HepG2 (cell line): Measurements from ENCODE around the gene BAIAP2L1. TPM values are rescaled to one million over a fixed set of nuclear protein-coding genes. Genes with fewer than 3 reads are reported as not detected.

ENCODE experiments used
- ARID5B ChIP-seq: IDR thresholded peaks from 2 replicates; pipeline ENCODE4 v1.4.0; 2020; ENCODE audit warnings: mild to moderate bottlenecking, missing genetic modification reagents
- ASH2L ChIP-seq: fragments of 300-600, 200-600 bp; sonication (generic); IDR thresholded peaks from 2 replicates; pipeline ENCODE4 v1.7.0; 2017; ENCODE audit warnings: low read depth, mild to moderate bottlenecking, moderate library complexity, mixed read lengths, low read length; ENCODE audit not compliant: insufficient read length
- HNRNPH1 ChIP-seq: fragments of 200-400 bp; formaldehyde crosslinking; optimal IDR thresholded peaks from 2 replicates; pipeline ENCODE3; 2017; ENCODE audit warnings: mild to moderate bottlenecking, low read depth, low read length
- KDM6A ChIP-seq: IDR thresholded peaks from 2 replicates; pipeline ENCODE4 v1.6.1; 2016; ENCODE audit warnings: low read depth
- KLF16 ChIP-seq, 2 experiments: sonication (generic) in 1 of 2; formaldehyde crosslinking in 1 of 2; IDR thresholded peaks; 2 replicates each; pipeline versions ENCODE4 v1.6.1 to v1.8.0; 2016 to 2023; ENCODE audit warnings: missing genetic modification reagents in 2 of 2, missing compliant biosample characterization in 1 of 2
- MEIS2 ChIP-seq: sonication (generic); formaldehyde crosslinking; IDR thresholded peaks from 2 replicates; pipeline ENCODE4 v1.9.0; 2021; ENCODE audit warnings: mild to moderate bottlenecking, missing genetic modification reagents
- NCOA2 ChIP-seq: sonication (generic); formaldehyde crosslinking; IDR thresholded peaks from 2 replicates; pipeline ENCODE4 v1.8.0; 2022; ENCODE audit warnings: inconsistent platforms
- PHF20 ChIP-seq: sonication (generic); formaldehyde crosslinking; IDR thresholded peaks from 2 replicates; pipeline ENCODE4 v1.5.0; 2020; ENCODE audit warnings: mild to moderate bottlenecking, missing genetic modification reagents
- POLR2G ChIP-seq: fragments of 200-400 bp; formaldehyde crosslinking; IDR thresholded peaks from 2 replicates; pipeline ENCODE4 v1.6.1; 2018; ENCODE audit warnings: mild to moderate bottlenecking, low read depth, low read length, moderate library complexity
- REL ChIP-seq: sonication (generic); formaldehyde crosslinking; conservative IDR thresholded peaks from 2 replicates; pipeline ENCODE4 v1.8.0; 2022; ENCODE audit warnings: mild to moderate bottlenecking, missing genetic modification reagents, moderate library complexity
- RFX5 ChIP-seq: IDR thresholded peaks from 2 replicates; pipeline ENCODE4 v1.6.1; 2011; ENCODE audit warnings: low read depth, low read length, improper control_type of control experiment
- RXRB ChIP-seq: IDR thresholded peaks from 2 replicates; pipeline ENCODE4 v1.6.1; 2016; ENCODE audit warnings: borderline replicate concordance, missing genetic modification reagents, missing compliant biosample characterization
- SKI ChIP-seq: fragments of 450-650 bp; IDR thresholded peaks from one replicate; pipeline ENCODE4 v1.6.1; 2018; ENCODE audit warnings: mild to moderate bottlenecking; ENCODE audit not compliant: partially characterized antibody
- STAT5B ChIP-seq: sonication (generic); formaldehyde crosslinking; IDR thresholded peaks from 2 replicates; pipeline ENCODE4 v1.4.0; 2020; ENCODE audit warnings: missing genetic modification reagents
- TAF1 ChIP-seq: sonication (generic); formaldehyde crosslinking; IDR thresholded peaks from 2 replicates; pipeline ENCODE4 v1.4.0; 2020; ENCODE audit warnings: missing genetic modification reagents
- TIGD3 ChIP-seq: sonication (generic); formaldehyde crosslinking; IDR thresholded peaks from 2 replicates; pipeline ENCODE4 v1.5.1; 2020; ENCODE audit warnings: mild to moderate bottlenecking, missing genetic modification reagents, borderline replicate concordance
- ZFP41 ChIP-seq: sonication (generic); formaldehyde crosslinking; IDR thresholded peaks from 2 replicates; pipeline ENCODE4 v1.4.0; 2020; ENCODE audit warnings: mild to moderate bottlenecking, missing genetic modification reagents, borderline replicate concordance
- ZNF138 ChIP-seq: sonication (generic); formaldehyde crosslinking; IDR thresholded peaks from 2 replicates; pipeline ENCODE4 v1.5.0; 2020; ENCODE audit warnings: mild to moderate bottlenecking, low read depth, missing genetic modification reagents
- ZNF263 ChIP-seq: sonication (generic); formaldehyde crosslinking; IDR thresholded peaks from 2 replicates; pipeline ENCODE4 v1.4.0; 2020; ENCODE audit warnings: missing genetic modification reagents
- ZNF44 ChIP-seq: sonication (generic); formaldehyde crosslinking; IDR thresholded peaks from 2 replicates; pipeline ENCODE4 v1.5.1; 2020; ENCODE audit warnings: mild to moderate bottlenecking, missing genetic modification reagents
- ZNF549 ChIP-seq: sonication (generic); formaldehyde crosslinking; IDR thresholded peaks from 2 replicates; pipeline ENCODE4 v1.5.0; 2020; ENCODE audit warnings: missing genetic modification reagents
- ZNF629 ChIP-seq: sonication (generic); formaldehyde crosslinking; conservative IDR thresholded peaks from 2 replicates; pipeline ENCODE4 v1.5.0; 2020; ENCODE audit warnings: missing genetic modification reagents
- ZNF691 ChIP-seq: sonication (generic); formaldehyde crosslinking; IDR thresholded peaks from 2 replicates; pipeline ENCODE4 v1.4.0; 2020; ENCODE audit warnings: missing genetic modification reagents, low read depth, mild to moderate bottlenecking, borderline replicate concordance
- polyA plus RNA-seq, 8 experiments: library from polyadenylated mRNA; depleted of rRNA in 3 of 8; stranded (reverse) in 7 of 8; unstranded in 1 of 8; fragments of >200 nt; fragmentation: Illumina TruSeq in 4 of 8; extraction: Trizol in 4 of 8; gene quantifications; 2 replicates each; pipeline versions ENCODE4 v1.2.1 to v1.2.3, GENCODE V29; 2011 to 2016; ENCODE audit warnings: low read depth in 4 of 8, missing spikeins in 1 of 8, mixed read lengths in 1 of 8; ENCODE audit not compliant: insufficient read depth in 1 of 8
- total RNA-seq, 5 experiments: library from RNA; depleted of rRNA; stranded (reverse); fragments of >200 nt; fragmentation: Illumina TruSeq; extraction: Trizol; gene quantifications; 2 replicates each; pipeline ENCODE4 v1.2.3, GENCODE V29; 2016; ENCODE audit warnings: low read depth in 1 of 5
- TF ChIP-seq, protein P1 (sequence below): sonication (generic); formaldehyde crosslinking; IDR thresholded peaks from 2 replicates; pipeline ENCODE4 v1.8.1; 2023; ENCODE audit warnings: mild to moderate bottlenecking, inconsistent platforms, moderate library complexity, missing genetic modification reagents, borderline replicate concordance

The BAIAP2L1 gene
- total and polyA plus RNA-seq, 2 of the 13 experiments (the other 11 are each of a cell fraction or from before 2014, with no cell fraction given), result 13.0 to 21.5 TPM

DNA sequence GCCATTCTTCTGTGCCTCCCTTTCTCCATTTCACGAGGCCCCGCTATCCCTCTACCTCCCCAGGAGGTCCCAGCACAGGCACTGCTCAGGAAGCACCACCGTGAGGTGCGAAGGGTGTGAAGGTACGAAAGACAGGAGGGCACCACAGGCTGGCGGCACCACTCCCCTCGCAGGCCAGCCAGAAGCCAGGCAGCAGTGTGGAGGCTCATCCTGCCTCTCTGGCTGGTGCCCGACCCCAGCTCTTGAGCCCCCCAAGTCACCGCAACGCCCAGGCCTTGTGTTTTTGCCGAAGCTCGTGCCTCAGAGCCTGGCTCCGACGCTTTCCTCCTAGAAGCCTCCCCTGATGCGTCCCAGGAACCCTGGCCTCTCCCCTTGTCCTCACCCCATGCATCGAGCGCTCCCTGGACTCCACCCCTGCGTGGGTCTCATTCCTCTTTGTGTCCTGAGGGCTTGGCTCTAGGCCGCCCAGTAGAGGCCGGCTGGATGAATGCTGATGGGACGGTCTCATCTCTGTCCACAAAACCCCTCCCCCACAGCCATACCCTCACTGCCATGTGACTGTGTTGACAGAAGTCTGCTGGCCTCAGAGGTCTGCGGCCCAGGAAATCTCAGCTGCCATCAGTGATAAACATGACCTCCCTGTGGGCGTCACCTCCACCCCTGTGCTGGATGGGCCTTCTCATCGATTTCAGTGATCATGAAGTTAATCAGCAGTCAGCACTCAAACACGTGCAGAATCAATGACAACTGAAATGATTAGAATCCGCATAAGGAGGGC is 100.1 kb downstream of the BAIAP2L1 start (continued):
- TF ChIP-seq KDM6A (no peak), ZNF629 (CRISPR knock-in tag) (no peak), SKI (peak; percentile 72), PHF20 (CRISPR knock-in tag) (no peak), ASH2L (no peak), ZNF44 (CRISPR knock-in tag) (no peak), ZFP41 (CRISPR knock-in tag) (no peak), NCOA2 (CRISPR knock-in tag) (peak; percentile 72), KLF16 (CRISPR knock-in tag; IDR thresholded peaks at IDR 0.05) (peak in 1 of 2 experiments; percentile 55; a peak in 1 of 4 replicates), STAT5B (CRISPR knock-in tag) (no peak), ZNF138 (CRISPR knock-in tag) (no peak), RFX5 (no peak), HNRNPH1 (no peak), TAF1 (CRISPR knock-in tag) (no peak), ARID5B (peak; percentile 84), ZNF691 (no peak), RXRB (CRISPR knock-in tag) (peak; percentile 88), TIGD3 (CRISPR knock-in tag) (no peak), ZNF263 (CRISPR knock-in tag) (no peak), REL (CRISPR knock-in tag) (no peak), ZNF549 (CRISPR knock-in tag) (no peak), POLR2G (no peak), MEIS2 (no peak)
- TF ChIP-seq, protein P1, sequence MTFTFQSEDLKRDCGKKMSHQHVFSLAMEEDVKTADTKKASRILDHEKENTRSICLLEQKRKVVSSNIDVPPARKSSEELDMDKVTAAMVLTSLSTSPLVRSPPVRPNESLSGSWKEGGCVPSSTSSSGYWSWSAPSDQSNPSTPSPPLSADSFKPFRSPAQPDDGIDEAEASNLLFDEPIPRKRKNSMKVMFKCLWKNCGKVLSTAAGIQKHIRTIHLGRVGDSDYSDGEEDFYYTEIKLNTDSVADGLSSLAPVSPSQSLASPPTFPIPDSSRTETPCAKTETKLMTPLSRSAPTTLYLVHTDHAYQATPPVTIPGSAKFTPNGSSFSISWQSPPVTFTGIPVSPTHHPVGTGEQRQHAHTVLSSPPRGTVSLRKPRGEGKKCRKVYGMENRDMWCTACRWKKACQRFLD (CRISPR knock-in tag), result no peak
